Activated T-helper 1 cell treated with Interleukin-2 at 50 U/mL for 16 hours (primary cell): ENCODE results near the gene TRPM2.
"Not testable (repeated sequence)": the region's sequence is repeated elsewhere in the genome, so short reads cannot be mapped to it uniquely, and the experiment has no call there.

Source experiments
- DNase-seq: peaks from one replicate; pipeline ENCODE4 v3.0.0-alpha.2; 2020; ENCODE audit warnings: low read depth

TRPM2 gene

GRCh38 chr21:44354775-44355771 lies 1.7 kb downstream of the TRPM2 start:
- DNase-seq, result no peak

GRCh38 chr21:44356160-44356559 lies 2.7 kb downstream of the TRPM2 start:
- DNase-seq, result no peak

GRCh38 chr21:44356636-44357035 lies 3.2 kb downstream of the TRPM2 start:
- no peak for DNase-seq

DNA sequence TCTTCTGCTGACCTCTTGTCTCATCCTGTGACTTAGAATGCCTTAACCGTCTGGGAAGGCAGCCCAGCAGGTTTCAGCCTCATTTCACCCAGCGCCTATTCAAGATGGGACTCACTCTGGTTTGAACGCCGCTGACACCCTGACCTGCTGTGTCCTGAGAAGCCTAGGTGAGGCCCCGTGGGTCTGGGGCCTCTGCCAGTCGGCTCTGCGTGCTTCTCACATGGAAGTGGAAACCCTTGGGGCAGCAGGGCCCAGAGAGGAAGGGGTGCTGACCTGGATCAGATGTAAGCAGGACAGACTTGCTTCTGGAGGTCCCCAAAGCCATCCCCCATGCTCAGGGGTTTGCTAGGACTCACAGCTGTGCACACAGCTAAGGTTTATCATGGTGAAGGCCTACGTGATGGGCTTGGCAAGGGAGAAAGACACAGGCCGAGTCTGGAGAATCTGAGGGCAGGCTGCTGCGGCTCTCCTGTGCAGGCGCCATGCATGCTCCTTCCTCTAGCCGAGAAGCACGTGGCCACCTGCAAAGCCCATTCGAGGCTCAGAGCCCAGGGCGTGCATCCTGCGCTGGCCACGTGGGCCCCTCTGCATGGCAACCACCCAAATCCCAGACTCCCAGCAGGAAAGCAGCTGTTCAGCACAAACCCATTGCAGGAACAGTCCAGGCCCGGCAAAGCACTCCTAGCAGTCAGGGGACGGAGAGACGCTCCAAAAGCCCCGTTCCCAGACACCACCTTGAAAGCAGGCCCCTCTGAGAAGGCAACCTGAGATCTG lies 3.8 kb downstream of the TRPM2 start:
- no peak for DNase-seq

GRCh38 chr21:44359396-44359795 lies 6.0 kb downstream of the TRPM2 start:
- DNase-seq, result no peak

GRCh38 chr21:44360159-44360558 lies 6.7 kb downstream of the TRPM2 start:
- DNase-seq, result no peak

DNA sequence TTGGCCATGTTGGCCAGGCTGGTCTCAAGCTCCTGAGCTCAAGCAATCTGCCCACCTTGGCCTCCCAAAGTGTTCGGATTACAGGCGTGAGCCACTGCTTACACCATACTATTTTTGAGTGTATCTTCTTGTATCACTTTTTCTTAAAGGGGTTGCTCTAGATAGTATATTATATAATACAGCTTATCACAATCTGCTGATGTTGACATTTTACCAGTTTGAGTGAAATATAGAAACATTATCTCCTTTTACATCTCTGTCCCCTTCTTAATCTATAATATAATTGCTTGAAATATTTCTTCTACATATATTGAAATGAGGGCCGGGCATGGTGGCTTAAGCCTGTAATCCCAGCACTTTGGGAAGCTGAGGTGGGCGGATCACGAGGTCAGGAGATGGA lies 8.5 kb downstream of the TRPM2 start:
- not testable (repeated sequence) for DNase-seq

DNA sequence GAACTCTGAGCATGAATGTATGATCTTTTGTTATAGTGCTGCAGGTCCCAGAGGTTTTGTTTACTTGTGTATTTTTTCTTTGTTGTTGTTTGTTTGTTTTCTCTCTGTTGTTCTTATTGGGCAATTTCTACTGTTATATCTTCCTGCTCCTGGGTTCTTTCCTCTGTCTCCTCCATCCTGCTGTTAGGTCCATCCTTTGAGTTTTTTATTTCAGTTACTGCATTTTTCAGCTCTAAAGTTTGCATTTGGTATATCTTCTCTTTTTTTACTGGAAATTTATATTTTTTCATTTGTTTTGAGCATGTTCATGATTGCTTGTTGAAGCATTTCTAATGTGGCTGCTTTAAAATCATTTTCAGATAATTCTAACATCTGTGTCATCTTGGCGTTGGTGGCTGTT lies 9.9 kb downstream of the TRPM2 start:
- DNase-seq, result no peak

DNA sequence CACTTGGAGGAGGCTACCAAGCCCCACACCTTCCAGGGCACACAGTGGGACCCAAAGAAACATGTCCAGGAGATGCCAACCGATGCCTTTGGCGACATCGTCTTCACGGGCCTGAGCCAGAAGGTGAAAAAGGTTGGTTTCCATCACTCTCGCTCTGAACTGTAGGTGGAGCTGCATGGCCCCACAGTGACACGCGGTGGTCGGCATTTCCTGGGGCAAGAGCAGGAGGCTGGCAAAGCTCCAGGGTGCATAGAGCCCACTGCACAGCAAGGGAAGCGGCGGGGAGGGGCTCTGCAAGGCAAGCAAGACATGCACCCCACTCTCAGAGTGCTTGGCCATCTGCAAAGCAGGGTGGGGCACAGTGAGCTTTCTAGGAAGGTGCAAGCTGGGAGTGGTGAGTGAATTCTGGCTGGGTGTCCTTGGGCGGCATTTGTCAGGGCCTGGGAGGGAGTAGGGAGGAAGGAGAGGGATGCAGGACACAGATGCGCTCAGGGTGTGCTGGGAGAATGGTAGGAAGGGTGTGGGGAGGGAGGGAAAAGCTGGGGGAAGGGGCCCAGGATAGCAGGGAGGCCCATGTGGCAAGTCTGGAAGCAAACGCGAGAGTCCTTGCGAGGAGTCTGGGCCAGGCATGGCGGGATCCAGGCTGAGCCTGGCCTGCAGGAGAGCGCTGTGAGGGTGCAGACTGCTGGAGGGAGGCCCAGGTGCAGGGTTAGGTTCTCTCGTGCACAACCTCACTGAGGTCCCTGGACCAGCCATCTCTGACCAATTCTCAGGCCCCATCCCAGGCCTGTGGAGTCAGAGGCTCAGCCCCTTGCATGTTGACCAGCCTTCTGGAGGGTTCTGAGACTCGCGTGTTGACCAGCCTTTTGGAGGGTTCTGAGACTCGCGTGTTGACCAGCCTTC lies 11.0 kb downstream of the TRPM2 start:
- no peak for DNase-seq

DNA sequence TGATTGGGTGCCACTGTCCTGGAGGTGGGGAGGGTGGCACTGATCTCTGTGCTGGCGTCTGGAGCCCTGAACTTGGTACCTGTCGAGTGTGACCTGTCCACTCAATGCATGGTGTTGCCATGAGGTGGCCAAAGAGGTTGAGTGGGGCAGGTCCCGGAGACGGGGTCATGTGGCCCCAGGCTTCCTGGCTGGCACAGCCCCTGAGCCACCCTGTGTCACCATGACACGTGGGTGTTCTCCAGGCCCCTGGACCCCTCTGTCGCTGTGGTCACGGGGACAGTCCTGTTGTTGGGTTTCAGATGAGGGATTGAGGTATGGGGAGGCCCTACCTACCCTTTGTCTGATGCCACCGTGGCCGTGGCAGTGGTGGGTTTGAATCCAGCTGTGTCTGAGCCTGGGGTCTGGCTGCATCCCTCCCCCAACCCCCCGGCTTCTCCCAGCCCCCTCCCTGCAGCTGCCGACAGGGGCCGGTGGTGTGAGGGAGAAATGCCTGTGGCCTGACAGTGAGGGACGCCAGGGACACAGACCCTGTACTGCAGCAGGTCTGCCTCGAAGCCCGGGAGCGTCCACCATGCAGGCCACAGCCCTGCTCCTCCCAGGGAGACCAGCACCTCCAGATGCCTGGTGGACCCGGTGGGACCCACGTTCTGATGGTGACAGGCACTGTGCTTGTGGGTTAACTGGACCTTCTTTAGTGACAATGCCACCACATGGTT lies 12.0 kb downstream of the TRPM2 start:
- DNase-seq, result no peak

DNA sequence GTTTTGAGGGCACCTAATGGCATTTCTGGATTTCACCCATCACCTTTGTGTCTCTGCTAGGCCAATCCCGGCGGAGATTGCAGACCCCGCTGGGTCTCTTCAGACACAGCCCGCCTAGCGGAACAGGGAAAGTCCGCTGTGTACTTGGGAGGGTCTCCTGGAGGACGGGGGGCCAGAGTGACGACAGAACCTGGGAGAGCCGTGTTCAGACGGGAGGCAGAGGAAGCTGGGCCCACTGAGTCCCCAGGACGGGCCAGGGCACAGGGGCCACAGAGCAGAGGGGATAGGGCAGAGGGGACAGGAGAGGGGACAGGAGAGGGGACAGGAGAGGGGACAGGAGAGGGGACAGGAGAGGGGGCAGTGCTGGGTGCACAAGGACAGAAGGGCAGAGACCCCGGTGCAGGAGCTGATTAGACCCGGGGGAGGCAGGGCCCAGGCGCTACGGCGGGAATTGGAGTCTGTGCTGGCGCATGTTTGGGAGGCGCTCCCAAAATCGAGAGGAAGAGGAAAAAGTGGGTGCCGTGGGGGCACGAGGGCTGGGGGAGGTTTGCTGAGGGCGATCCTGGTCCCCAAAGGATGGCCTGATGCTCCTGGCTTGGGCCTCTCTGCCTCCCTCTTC lies 12.7 kb downstream of the TRPM2 start:
- no peak for DNase-seq

GRCh38 chr21:44366586-44367211 lies 13.3 kb downstream of the TRPM2 start:
- DNase-seq, result no peak

GRCh38 chr21:44368711-44369446 lies 15.5 kb downstream of the TRPM2 start:
- no peak for DNase-seq

DNA sequence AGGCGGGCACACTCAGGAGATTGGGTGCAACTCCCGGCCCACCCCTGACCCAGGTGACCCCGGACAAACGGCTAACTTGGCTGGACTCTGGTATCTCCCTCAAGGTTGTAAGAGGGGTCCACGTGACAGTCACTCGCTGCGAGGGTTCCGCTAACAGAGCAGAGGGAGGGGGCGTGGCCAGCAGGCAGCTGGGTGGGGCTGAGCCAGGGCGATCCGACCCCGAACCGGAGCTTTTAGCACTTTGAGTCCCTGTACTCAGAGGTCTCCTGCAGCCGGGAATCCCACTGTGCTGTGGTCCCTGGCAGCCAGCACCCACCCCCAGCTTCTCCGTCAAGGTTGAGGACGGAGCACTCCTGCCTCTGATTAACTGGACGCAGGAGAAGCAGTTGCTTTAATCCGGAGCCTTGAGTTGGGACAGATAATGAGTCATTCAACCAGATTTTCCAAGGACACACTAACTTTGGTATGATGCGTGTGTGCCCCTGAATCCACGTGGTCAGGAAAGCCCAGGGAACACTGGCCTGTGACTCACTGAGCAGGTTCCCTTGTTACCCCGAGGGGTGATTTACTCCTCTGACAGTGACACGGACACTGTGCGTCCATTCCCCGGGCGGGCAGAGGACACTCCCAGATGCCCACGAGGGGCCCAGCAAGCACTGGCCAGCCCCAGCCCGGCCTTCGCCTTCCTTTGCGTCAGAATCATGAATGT lies 16.8 kb downstream of the TRPM2 start:
- DNase-seq, result no peak

DNA sequence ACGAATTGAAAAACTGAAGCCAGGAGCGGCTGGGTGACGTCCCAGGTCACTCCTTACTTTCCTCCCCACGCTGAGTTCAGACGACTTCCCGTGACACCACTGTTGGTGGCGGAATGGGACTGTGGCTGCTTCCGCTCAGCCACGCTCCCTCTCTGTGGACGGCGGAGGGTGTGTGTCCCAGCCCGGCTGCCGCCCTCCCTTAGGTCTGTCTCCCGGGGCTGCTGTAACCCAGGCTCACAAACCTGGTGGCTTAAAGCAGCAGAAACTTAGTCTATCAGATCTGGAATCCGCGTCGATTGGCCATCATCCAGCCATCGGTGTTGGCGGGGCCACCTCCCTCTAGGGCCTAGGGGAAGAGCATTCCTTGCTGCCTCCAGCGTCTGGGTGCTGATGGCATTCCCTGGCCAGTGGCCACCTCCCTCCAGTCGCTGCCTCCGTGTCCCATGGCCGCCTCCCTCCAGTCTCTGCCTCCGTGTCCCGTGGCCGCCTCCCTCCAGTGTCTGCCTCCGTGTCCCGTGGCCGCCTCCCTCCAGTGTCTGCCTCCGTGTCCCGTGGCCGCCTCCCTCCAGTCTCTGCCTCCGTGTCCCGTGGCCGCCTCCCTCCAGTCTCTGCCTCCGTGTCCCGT lies 17.5 kb downstream of the TRPM2 start:
- no peak for DNase-seq

- no peak for DNase-seq
These were observed 18.2 kb downstream of the TRPM2 start for GRCh38 chr21:44371596-44371995.

GRCh38 chr21:44372616-44373015 lies 19.2 kb downstream of the TRPM2 start:
- no peak for DNase-seq

- DNase-seq, result no peak
These were observed 21.3 kb downstream of the TRPM2 start for GRCh38 chr21:44374601-44375280.
